Heart right ventricle (tissue), 16 donors: Measurements from ENCODE around the gene UGT2A3. TPM values are rescaled to one million over a fixed set of nuclear protein-coding genes. Genes with fewer than 3 reads are reported as not detected.

Source experiments
- ATAC-seq, 8 donors: fragments of 200-7000 bp; cut with Tn5 transposase; one replicate each; pipeline ENCODE4 v1.9.1; 2020; ENCODE audit warnings: mild to moderate bottlenecking in 8 of 8, moderate library complexity in 8 of 8, moderate number of reproducible peaks in 1 of 8
- DNase-seq, 2 donors: peaks; one replicate each; pipeline ENCODE4 v3.0.0-alpha.2; 2020
- H3K27ac ChIP-seq, 10 donors: fragments of 200-600 bp; sonication (generic) in 2 of 10; one replicate each; pipeline versions ENCODE4 v1.5.0 to v1.8.0; 2020 to 2022; ENCODE audit warnings: mild to moderate bottlenecking in 3 of 10
- H3K27me3 ChIP-seq, 7 donors: fragments of 200-600 bp; one replicate each; pipeline ENCODE4 v1.8.0; 2021 to 2022; ENCODE audit warnings: mild to moderate bottlenecking in 2 of 7
- H3K36me3 ChIP-seq, 9 donors: fragments of 200-600 bp; sonication (generic) in 1 of 9; one replicate each; pipeline versions ENCODE4 v1.5.0 to v1.8.0; 2020 to 2022; ENCODE audit warnings: mild to moderate bottlenecking in 2 of 9
- H3K4me1 ChIP-seq, 9 donors: fragments of 200-600 bp; sonication (generic) in 1 of 9; one replicate each; pipeline versions ENCODE4 v1.5.0 to v1.8.0; 2020 to 2022; ENCODE audit warnings: mild to moderate bottlenecking in 4 of 9
- H3K4me3 ChIP-seq, 10 donors: fragments of 200-600 bp; sonication (generic) in 2 of 10; one replicate each; pipeline versions ENCODE4 v1.5.0 to v1.8.0; 2020 to 2022; ENCODE audit warnings: mild to moderate bottlenecking in 7 of 10, moderate library complexity in 2 of 10
- H3K9me3 ChIP-seq, 11 donors: fragments of 200-600 bp in 10 of 11; sonication (generic) in 2 of 11; one replicate each; pipeline versions ENCODE4 v1.5.0 to v1.8.0; 2013 to 2022; ENCODE audit warnings: mild to moderate bottlenecking in 2 of 11, control low read depth in 1 of 11, moderate library complexity in 1 of 11
- CTCF ChIP-seq, 9 donors: fragments of 200-600 bp; sonication (generic) in 2 of 9; IDR thresholded peaks; one replicate each; pipeline versions ENCODE4 v1.5.0 to v1.8.0; 2021 to 2022; ENCODE audit warnings: antibody characterized with exemption in 9 of 9, mild to moderate bottlenecking in 5 of 9, moderate library complexity in 1 of 9
- WGBS, 2 donors: extraction: QIAGEN DNeasy Blood & Tissue Kit; methylation state at CpG; one replicate each; pipeline ENCODE4 v1.1.7; 2013; ENCODE audit warnings: inconsistent platforms in 1 of 2; 5-methylcytosine and 5-hydroxymethylcytosine counted together
- intact Hi-C, 10 donors: fragments of 100-400 bp; cut with DNase I; formaldehyde crosslinking; loops; one replicate each; pipeline versions ENCODE4 v1.11.1 to v1.14.2; 2022
- polyA plus RNA-seq, 2 donors: library from polyadenylated mRNA; stranded (reverse); fragments of 200-250 nt; gene quantifications; one replicate each; pipeline ENCODE4 v1.2.3, GENCODE V29; 2013
- total RNA-seq, 10 donors: library from RNA; stranded (reverse); fragmentation: NEBNext Ultra II Directional in 3 of 10; extraction: Animal tissue kit (Norgen Biotek cat#: 25700) in 3 of 10; gene quantifications; one replicate each; pipeline versions ENCODE4 v1.2.1 to v1.2.4, GENCODE V29; 2021 to 2023
- donor health status: Arrhythmogenic right ventricular cardiomyopathy.
- donor health status: ischemic (EF 13 %, LVEDD 7.1; RV severe dilation, severe dysfunction).
- donor health status: healthy with polysubstance abuse.
- donor health status: DM: no; HTN: yes; CAD: no.
- donor health status: DM: no; HTN: no; CAD: no.
- donor health status: ischemic (EF 25% LVEDD 6.9; RV normal size, moderate dysfunction).
- donor health status: ischemic (EF 25% LVEDD 5.7; RV mildly dilated, moderate dysfunction).
- donor health status: healthy.
- donor health status: DM: yes; HTN: yes; CAD: no.
- donor health status: Ischemic cardiomyopathy.
- donor health status: ischemic (EF 35%, LVEDD 5.7; RV mildly dilated, moderate dysfunction).
- donor health status: nonischemic (EF 11% LVEDD 7.7; RV severe dilation, severe dysfunction).
- donor health status: DM: yes; HTN: yes; CAD: no.
- donor health status: PGD.
- donor health status: ischemic (EF 29% LVEDD 5.4; RV normal size, mild dysfunction).
- donor health status: nonischemic (EF 23%, LVEDD 6.1; RV moderate dilation, normal function).

Gene UGT2A3
- total and polyA plus RNA-seq, 12 donors = not detected

- intact Hi-C loops = no loop called here
- 55 to 72% methylated on average over 1 of the region's 1 CpG for WGBS, 2 donors
Measured at GRCh38 chr4:68985442-68985841, 33.8 kb upstream of the UGT2A3 start.

GRCh38 chr4:68984947-68985346, 33.3 kb upstream of the UGT2A3 start:
- Histone ChIP-seq H3K4me3 (no peak overlapping the region), H3K9me3 (peaks cover 0 to 4% (median 0%) of the 10 kb centered on the region in 11 donors), H3K4me1 (no peaks in the 10 kb centered on the region), H3K36me3 (no peaks in the 10 kb centered on the region), H3K27me3 (no peaks in the 10 kb centered on the region), H3K27ac (no peak overlapping the region)
- TF ChIP-seq CTCF (IDR thresholded peaks at IDR 0.05) = no peak
- intact Hi-C loops = no loop called here
- ATAC-seq (no peak), DNase-seq (no peak)
- WGBS, 2 donors = 71 to 85% methylated on average over 2 of the region's 2 CpGs

More at GRCh38 chr4:68985442-68985841, 33.8 kb upstream of the UGT2A3 start:
- TF ChIP-seq CTCF (IDR thresholded peaks at IDR 0.05) = no peak
- no peaks in the 10 kb centered on the region for H3K4me1 ChIP-seq
- no peaks in the 10 kb centered on the region for H3K36me3 ChIP-seq
- peaks cover 0 to 4% (median 0%) of the 10 kb centered on the region in 11 donors for H3K9me3 ChIP-seq
- no peak for DNase-seq
- H3K27me3 ChIP-seq = no peaks in the 10 kb centered on the region
- H3K27ac ChIP-seq = no peak overlapping the region
- H3K4me3 ChIP-seq = no peak overlapping the region
- ATAC-seq = no peak

- intact Hi-C loops = no loop called here
- no peak for DNase-seq
- Histone ChIP-seq H3K9me3 (peaks cover 0 to 4% (median 0%) of the 10 kb centered on the region in 11 donors), H3K36me3 (no peaks in the 10 kb centered on the region), H3K4me1 (no peaks in the 10 kb centered on the region), H3K27me3 (no peaks in the 10 kb centered on the region), H3K27ac (no peak overlapping the region), H3K4me3 (no peak overlapping the region)
- no peak for ATAC-seq
- TF ChIP-seq CTCF (IDR thresholded peaks at IDR 0.05) = no peak
- WGBS, 2 donors = 26 to 27% methylated on average over 2 of the region's 2 CpGs
Measured at GRCh38 chr4:68963374-68963773, 11.8 kb upstream of the UGT2A3 start.

- no peak for ATAC-seq
- WGBS, 2 donors = 28 to 48% methylated on average over 1 of the region's 1 CpG
- TF ChIP-seq CTCF (IDR thresholded peaks at IDR 0.05) = no peak
- Histone ChIP-seq H3K4me3 (no peak overlapping the region), H3K27ac (no peak overlapping the region), H3K4me1 (no peaks in the 10 kb centered on the region), H3K36me3 (no peaks in the 10 kb centered on the region), H3K9me3 (peaks cover 0 to 4% (median 0%) of the 10 kb centered on the region in 11 donors), H3K27me3 (no peaks in the 10 kb centered on the region)
- DNase-seq = no peak
- intact Hi-C loops = no loop called here
Measured at GRCh38 chr4:68962868-68963267, 11.3 kb upstream of the UGT2A3 start.
